Measurements from ENCODE around the gene CNRIP1. TPM values are rescaled to one million over a fixed set of nuclear protein-coding genes. Genes with fewer than 3 reads are reported as not detected.

The CNRIP1 gene
- total RNA-seq, 1 experiment from 2014 or later = 7.2 TPM

Other genes with a start within 250 kb of the CNRIP1 start
- 29.2 and 30.9 TPM in 2 replicates for gene PNO1, start 162.1 kb downstream of the CNRIP1 start, total RNA-seq (2014; rRNA removed; shearing (Covaris generic); ENCODE audit: low replicate concordance)
- gene PPP3R1, start 67.4 kb downstream of the CNRIP1 start, total RNA-seq (2014; rRNA removed; shearing (Covaris generic); ENCODE audit: low replicate concordance) = 12.9 and 21.7 TPM in 2 replicates
- 1.2 and 4.3 TPM in 2 replicates for gene PLEK, start 45.3 kb upstream of the CNRIP1 start, total RNA-seq (2014; rRNA removed; shearing (Covaris generic); ENCODE audit: low replicate concordance)
- 0.44 and 0.52 TPM in 2 replicates for gene FBXO48, start 147.3 kb upstream of the CNRIP1 start, total RNA-seq (2014; rRNA removed; shearing (Covaris generic); ENCODE audit: low replicate concordance)
- 2.8 and 6.8 TPM in 2 replicates for gene APLF, start 147.6 kb upstream of the CNRIP1 start, total RNA-seq (2014; rRNA removed; shearing (Covaris generic); ENCODE audit: low replicate concordance)

Measured in Caki2 (cell line).